NCI-H446 (cell line): ENCODE results near the gene TCF7L2.

Experiments
- DNase-seq, 2 experiments: peaks; one replicate each; lab custom pipeline; 2025; lab: John Stamatoyannopoulos, UW

Gene TCF7L2

DNA sequence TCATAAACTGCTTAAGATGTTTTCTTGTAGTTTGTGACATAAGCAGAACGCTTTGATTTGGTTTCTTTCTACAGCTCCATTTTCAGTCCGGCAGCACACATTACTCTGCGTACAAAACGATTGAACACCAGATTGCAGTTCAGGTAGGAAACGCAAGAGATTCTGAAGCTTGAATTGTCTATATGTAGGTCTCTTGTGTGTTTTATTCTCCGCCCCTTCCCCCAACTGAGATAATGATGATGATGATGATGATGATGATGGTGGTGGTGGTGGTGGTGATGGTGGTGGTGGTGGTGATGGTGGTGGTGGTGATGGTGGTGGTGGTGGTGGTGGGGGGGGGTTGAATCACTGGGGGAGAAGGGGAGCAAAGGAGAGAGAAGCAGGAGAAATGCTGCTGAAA lies 14.4 kb downstream of the TCF7L2 start:
- no peak for DNase-seq

DNA sequence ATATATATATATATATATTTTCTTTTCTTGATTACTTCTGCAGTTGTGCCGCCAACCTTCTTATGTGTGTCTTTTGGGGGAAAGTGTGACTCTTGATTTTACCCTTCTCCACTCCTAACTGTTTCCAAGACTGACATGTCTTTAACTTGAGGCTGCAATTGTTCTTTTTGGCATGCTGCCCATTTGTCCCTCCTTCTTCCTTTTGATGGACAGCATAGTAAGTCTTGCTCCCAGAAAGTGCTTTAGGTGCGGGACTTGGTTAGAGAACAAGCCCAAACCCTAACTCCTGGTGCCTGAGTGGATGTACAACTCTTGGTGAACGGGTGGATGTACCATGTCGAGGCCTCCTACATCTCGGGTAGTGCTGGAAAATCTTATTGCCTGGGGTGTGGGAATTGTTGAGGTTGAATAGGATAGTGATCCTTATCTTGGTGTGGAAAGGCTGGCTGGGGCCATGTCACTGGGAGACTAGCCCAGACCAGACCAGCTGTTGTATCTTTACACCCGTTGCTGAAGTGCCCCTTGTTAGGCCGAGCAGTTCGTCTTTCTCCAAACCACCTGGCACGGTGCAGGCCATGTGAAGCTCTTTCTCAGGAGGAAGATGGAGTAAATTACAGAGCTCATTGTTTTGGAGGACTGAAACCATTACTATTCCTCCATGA lies 16.3 kb downstream of the TCF7L2 start:
- no peak for DNase-seq

DNA sequence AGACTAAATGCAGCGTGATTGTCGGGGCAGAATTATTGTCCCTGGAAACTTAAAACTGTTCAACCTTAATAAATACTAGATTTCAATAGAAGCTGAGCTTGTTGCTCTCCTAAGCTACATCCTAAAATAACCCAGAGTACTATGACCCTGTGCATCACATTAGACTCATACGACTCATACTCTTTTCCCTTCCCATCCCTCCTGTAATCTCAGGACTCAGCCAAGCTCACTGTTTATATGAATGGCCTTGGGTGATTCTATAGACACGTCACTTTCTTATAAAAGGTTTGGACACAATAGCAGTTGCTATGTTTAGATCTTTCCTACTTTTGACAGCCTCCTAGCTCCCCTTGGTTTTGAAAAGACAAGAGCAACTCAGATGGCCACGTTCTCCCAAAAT lies 17.2 kb downstream of the TCF7L2 start:
- DNase-seq = no peak

DNA sequence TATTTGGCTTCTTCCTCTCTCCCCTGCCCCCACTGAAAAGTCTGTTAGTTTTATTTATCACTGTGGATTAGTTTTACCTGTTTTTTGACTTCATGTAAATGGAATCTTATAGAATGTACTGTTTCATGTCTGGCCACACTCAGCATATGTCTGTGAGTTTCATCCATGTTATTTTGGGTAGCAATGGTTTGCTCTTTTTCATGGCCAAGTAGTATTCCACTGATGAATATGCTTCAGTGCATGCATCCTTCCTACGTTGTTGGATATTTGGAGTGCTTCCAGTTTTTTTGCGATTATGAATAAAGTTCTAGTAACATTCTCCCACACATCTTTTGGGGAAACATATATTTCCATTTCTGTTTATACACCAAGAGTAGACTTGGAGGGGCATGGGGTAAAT lies 19.1 kb downstream of the TCF7L2 start:
- no peak for DNase-seq

GRCh38 chr10:112969542-112969941 lies 19.5 kb downstream of the TCF7L2 start:
- DNase-seq = no peak

- DNase-seq = no peak
Observed at GRCh38 chr10:112970021-112970420, 20.0 kb downstream of the TCF7L2 start.

DNA sequence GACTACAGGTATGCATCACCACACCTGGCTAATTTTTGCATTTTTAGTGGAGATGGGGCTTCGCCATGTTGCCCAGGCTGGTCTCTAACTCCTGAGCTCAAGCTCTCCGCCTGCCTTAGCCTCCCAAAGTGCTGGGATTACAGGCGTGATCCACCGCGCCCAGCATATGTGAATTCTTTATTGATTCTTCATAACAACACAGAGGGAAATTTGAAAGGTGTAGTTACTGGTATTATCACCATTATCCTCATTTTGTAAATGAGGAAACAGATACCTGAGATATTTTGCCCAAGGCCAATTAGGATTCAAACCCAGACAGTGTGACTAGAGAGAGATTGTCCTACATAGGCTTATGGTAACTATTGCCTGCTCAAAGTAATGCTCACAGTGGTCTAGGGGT lies 22.6 kb downstream of the TCF7L2 start:
- no peak for DNase-seq

GRCh38 chr10:112973046-112973445 lies 23.0 kb downstream of the TCF7L2 start:
- no peak for DNase-seq

GRCh38 chr10:112973805-112974204 lies 23.8 kb downstream of the TCF7L2 start:
- DNase-seq = no peak

DNA sequence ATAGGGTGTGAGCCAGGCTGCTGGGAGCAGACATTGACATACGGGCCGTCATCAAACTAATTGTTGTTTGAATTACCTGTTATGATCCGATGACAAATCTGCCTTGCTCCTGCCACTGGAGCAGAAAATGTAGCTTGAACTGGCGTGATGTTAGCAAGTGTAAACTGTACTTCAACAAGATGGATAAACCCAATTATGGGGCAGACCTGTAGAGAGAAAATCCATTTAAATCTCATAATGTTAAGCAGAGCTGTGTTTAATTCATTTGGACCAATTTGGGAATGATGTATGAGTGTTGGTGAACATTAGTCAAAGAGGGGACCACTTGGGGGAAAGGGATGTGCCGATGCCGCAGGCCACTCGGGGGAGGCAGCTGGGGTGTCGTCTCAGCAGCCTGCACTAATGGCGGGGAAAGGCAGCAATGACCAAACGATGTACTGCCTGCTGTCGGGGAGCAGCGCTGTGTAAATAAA lies 27.4 kb downstream of the TCF7L2 start:
- DNase-seq = no peak

DNA sequence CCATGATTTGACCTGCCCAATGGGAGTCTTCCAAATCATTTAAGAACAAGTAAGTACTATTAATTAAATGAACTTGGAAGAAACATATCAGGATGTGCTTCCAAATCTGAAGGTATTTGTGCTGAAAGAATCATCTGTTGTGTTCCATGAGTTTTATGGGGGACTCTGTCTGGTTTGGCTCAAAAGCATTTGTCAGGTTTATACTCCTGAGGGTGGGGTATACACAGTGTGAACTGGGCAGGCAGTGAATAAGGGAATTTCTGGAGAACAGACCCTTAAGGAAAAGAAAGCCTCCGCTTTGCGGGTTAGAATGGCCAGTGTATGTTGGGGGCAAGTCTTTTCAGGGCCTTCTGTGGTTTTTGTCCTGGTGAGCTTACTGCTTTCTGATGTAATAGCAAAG lies 29.9 kb downstream of the TCF7L2 start:
- no peak for DNase-seq

- no peak for DNase-seq
Observed at GRCh38 chr10:112980937-112981336, 30.9 kb downstream of the TCF7L2 start.

GRCh38 chr10:112981553-112981952 lies 31.5 kb downstream of the TCF7L2 start:
- DNase-seq = no peak

GRCh38 chr10:112983444-112984056 lies 33.5 kb downstream of the TCF7L2 start:
- no peak for DNase-seq

DNA sequence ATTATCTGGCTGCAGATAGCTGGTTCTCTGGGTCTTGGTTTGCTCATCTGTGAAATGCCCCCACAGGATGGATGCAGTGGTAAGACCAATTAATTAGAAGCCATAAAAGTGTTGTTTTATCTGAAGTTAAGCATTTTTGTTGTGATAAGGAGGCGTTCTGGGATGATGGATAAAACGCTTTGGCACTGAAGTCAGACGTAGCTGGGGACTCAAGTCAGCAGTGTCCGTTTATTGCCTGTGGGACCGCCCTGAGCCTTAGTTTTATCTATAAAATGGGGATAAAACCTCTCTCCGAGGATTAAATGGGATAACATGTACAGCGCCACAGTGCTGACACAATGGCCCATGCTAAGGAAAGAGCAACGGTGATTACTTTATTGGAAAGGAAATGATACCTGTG lies 34.7 kb downstream of the TCF7L2 start:
- no peak for DNase-seq

GRCh38 chr10:112985690-112986543 lies 35.9 kb downstream of the TCF7L2 start:
- no peak for DNase-seq

GRCh38 chr10:112986544-112987190 lies 36.6 kb downstream of the TCF7L2 start:
- DNase-seq = no peak

GRCh38 chr10:112988839-112989406 lies 38.9 kb downstream of the TCF7L2 start:
- no peak for DNase-seq

GRCh38 chr10:112989826-112990225 lies 39.8 kb downstream of the TCF7L2 start:
- no peak for DNase-seq

DNA sequence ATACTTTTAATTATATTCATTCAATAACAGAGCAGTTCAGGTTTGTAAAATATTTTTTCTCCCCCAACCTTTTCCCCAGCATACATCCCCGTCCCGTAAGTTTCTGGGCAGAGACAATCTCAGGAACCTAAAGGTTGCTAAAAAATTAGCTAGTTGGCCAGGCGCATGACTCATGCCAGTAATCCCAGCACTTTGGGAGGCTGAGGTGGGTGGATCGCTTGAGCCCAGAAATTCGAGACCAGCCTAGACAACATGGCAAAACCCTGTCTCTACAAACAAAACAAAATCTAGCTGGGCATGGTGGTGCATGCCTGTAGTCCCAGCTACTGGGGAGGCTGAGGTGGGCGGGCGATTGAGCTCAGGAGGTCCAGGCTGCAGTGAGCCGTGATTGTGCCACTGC lies 40.2 kb downstream of the TCF7L2 start:
- no peak for DNase-seq

GRCh38 chr10:112991888-112992491 lies 41.9 kb downstream of the TCF7L2 start:
- no peak for DNase-seq

- no peak for DNase-seq
Observed at GRCh38 chr10:112996462-112996861, 46.4 kb downstream of the TCF7L2 start.
